Right lobe of liver (tissue), 6 donors: ENCODE results near the gene RHEB. TPM values are rescaled to one million over a fixed set of nuclear protein-coding genes. Genes with fewer than 3 reads are reported as not detected.

Source experiments
- ATAC-seq, 4 donors: fragments of 200-7000 bp; cut with Tn5 transposase; one replicate each; pipeline ENCODE4 v1.9.1; 2020; ENCODE audit warnings: mild to moderate bottlenecking in 4 of 4, moderate library complexity in 4 of 4
- DNase-seq, 3 donors: peaks; one replicate each; pipeline ENCODE4 v3.0.0-alpha.2; 2020
- H3K27ac ChIP-seq, 3 donors: fragments of 200-600 bp; one replicate each; pipeline ENCODE4 v1.8.0; 2022
- H3K27me3 ChIP-seq, 2 donors: fragments of 200-600 bp; one replicate each; pipeline ENCODE4 v1.8.0; 2022
- H3K36me3 ChIP-seq, 4 donors: fragments of 200-600 bp; sonication (generic) in 1 of 4; one replicate each; pipeline versions ENCODE4 v1.5.1 to v1.8.0; 2017 to 2022; ENCODE audit warnings: control low read depth in 1 of 4
- H3K4me1 ChIP-seq, 4 donors: fragments of 200-600 bp; sonication (generic) in 1 of 4; one replicate each; pipeline versions ENCODE4 v1.5.1 to v1.8.0; 2017 to 2022; ENCODE audit warnings: control low read depth in 1 of 4
- H3K4me3 ChIP-seq, 3 donors: fragments of 200-600 bp; one replicate each; pipeline ENCODE4 v1.8.0; 2022
- H3K9me3 ChIP-seq, 4 donors: fragments of 200-600 bp; sonication (generic) in 1 of 4; one replicate each; pipeline versions ENCODE4 v1.5.1 to v1.8.0; 2017 to 2022; ENCODE audit warnings: control low read depth in 1 of 4
- POLR2A ChIP-seq: fragments of 450-650 bp; IDR thresholded peaks from one replicate; pipeline ENCODE4 v1.6.1; 2017; ENCODE audit warnings: antibody characterized with exemption, mild to moderate bottlenecking
- WGBS: methylation state at CpG from one replicate; pipeline ENCODE4 v1.1.6; 2018; ENCODE audit warnings: low coverage, low lambda C conversion rate; ENCODE audit not compliant: insufficient coverage; ENCODE audit errors: missing lambda C conversion rate; 5-methylcytosine and 5-hydroxymethylcytosine counted together
- intact Hi-C, 2 donors: fragments of 100-400 bp; cut with DNase I; formaldehyde crosslinking; loops; one replicate each; pipeline versions ENCODE4 v1.11.2 to v1.14.1; 2022
- total RNA-seq, 6 experiments: library from RNA; depleted of rRNA in 2 of 6; stranded (reverse); fragments of >200 nt in 2 of 6; fragmentation: NEBNext Ultra II Directional in 3 of 6; extraction: Animal tissue kit (Norgen Biotek cat#: 25700) in 3 of 6; gene quantifications; one replicate each; pipeline versions ENCODE4 v1.1.0 to v1.2.4, GENCODE V29; 2016 to 2023
- TF ChIP-seq, protein P1 (sequence below), 4 donors: fragments of 200-600 bp in 3 of 4; fragments of 450-650 bp in 1 of 4; IDR thresholded peaks; one replicate each; pipeline versions ENCODE4 v1.5.1 to v1.8.0; 2016 to 2022; ENCODE audit warnings: antibody characterized with exemption in 4 of 4, mild to moderate bottlenecking in 2 of 4
- donor health status: DM: no; HTN: yes; CAD: no.
- donor health status: DM: no; HTN: no; CAD: no.
- donor health status: DM: no; HTN: no; CAD: no.
- donor health status: DM: no; HTN: yes; CAD: no.
- donor health status: DM: no; HTN: yes; CAD: no.

The RHEB gene
- total RNA-seq, 6 experiments from 2014 or later, result 33.4 to 55.3 (median 49.7) TPM

- DNase-seq (no peak), ATAC-seq (no peak)
- Histone ChIP-seq H3K9me3 (no peaks in the 10 kb centered on the region), H3K4me1 (peaks cover 0 to 6% (median 0%) of the 10 kb centered on the region in 4 donors), H3K36me3 (no peaks in the 10 kb centered on the region), H3K27me3 (no peaks in the 10 kb centered on the region), H3K27ac (no peak overlapping the region), H3K4me3 (no peak overlapping the region)
- WGBS, result 79% methylated on average over 5 of the region's 5 CpGs
- intact Hi-C loops, result no loop called here
- TF ChIP-seq POLR2A, result no peak
- TF ChIP-seq, protein P1, sequence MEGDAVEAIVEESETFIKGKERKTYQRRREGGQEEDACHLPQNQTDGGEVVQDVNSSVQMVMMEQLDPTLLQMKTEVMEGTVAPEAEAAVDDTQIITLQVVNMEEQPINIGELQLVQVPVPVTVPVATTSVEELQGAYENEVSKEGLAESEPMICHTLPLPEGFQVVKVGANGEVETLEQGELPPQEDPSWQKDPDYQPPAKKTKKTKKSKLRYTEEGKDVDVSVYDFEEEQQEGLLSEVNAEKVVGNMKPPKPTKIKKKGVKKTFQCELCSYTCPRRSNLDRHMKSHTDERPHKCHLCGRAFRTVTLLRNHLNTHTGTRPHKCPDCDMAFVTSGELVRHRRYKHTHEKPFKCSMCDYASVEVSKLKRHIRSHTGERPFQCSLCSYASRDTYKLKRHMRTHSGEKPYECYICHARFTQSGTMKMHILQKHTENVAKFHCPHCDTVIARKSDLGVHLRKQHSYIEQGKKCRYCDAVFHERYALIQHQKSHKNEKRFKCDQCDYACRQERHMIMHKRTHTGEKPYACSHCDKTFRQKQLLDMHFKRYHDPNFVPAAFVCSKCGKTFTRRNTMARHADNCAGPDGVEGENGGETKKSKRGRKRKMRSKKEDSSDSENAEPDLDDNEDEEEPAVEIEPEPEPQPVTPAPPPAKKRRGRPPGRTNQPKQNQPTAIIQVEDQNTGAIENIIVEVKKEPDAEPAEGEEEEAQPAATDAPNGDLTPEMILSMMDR (IDR thresholded peaks at IDR 0.05), result no peak
These were observed 9.9 kb downstream of the RHEB start for GRCh38 chr7:151509670-151510333.

DNA sequence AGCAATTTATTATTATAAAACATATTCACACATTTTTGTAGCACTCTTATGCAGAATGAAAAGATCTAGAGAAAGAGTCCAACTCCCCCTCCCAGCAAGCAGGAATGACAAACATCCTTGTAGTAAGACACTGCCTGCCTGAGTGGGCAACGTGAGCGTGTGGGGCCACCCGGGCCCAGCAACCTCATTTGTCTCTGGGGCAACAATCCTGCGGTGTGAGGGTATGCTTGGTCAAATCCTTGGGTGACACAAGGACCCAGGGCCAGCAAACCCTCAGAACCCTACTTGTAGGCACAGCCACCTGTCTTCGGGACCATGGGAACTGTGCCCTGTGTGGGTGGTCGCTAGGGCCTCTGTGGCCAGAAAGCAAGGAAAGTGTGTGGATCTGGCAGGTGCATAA is 10.7 kb downstream of the RHEB start:
- no peak for ATAC-seq
- 87% methylated on average over 6 of the region's 6 CpGs for WGBS
- H3K4me1 ChIP-seq, result peaks cover 0 to 14% (median 0%) of the 10 kb centered on the region in 4 donors

GRCh38 chr7:151507806-151508205 is 11.9 kb downstream of the RHEB start:
- H3K27ac ChIP-seq, result no peak overlapping the region
- ATAC-seq (no peak), DNase-seq (no peak)
- 68% methylated on average over 2 of the region's 2 CpGs for WGBS
- intact Hi-C loops, result no loop called here
- H3K4me1 ChIP-seq, result peaks cover 0 to 20% (median 3%) of the 10 kb centered on the region in 4 donors
- no peaks in the 10 kb centered on the region for H3K36me3 ChIP-seq
- H3K9me3 ChIP-seq, result no peaks in the 10 kb centered on the region
- no peak for TF ChIP-seq POLR2A
- TF ChIP-seq, protein P1 (IDR thresholded peaks at IDR 0.05), result no peak
- H3K27me3 ChIP-seq, result no peaks in the 10 kb centered on the region
- no peak overlapping the region for H3K4me3 ChIP-seq

More for the DNA sequence above, 10.7 kb downstream of the RHEB start:
- Histone ChIP-seq H3K36me3 (no peaks in the 10 kb centered on the region), H3K27ac (no peak overlapping the region), H3K27me3 (no peaks in the 10 kb centered on the region), H3K4me3 (no peak overlapping the region), H3K9me3 (no peaks in the 10 kb centered on the region)
- no peak for DNase-seq
- TF ChIP-seq POLR2A, result no peak
- TF ChIP-seq, protein P1 (IDR thresholded peaks at IDR 0.05), result no peak
- intact Hi-C loops, result no loop called here

DNA sequence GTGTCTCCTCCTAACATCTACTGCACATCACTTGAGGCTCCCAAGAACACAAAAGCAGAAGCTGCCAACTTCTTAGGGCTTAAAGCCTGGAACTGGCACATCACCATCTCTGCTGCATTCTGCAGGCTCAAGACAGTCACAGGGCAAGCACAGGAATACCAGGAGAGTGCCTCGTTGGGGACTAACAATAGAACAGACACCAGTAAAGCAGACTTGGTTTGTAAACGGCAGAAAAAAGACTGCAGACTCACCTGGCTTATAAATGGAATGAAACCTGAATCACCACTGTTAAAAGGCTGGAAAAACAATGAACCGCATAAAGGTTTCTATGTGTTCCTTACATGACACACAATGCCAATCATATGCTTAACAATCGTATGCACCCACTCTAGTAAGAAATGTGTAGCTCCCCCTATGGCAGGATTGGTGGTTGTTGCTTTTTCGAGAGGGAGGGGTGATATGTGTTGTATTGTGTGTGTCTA is 12.8 kb downstream of the RHEB start:
- 68% methylated on average over 5 of the region's 5 CpGs for WGBS
- intact Hi-C loops, result no loop called here
- no peak for TF ChIP-seq POLR2A
- TF ChIP-seq, protein P1 (IDR thresholded peaks at IDR 0.05), result no peak
- no peak for ATAC-seq
- H3K27ac ChIP-seq, result no peak overlapping the region
- peaks cover 0 to 20% (median 3%) of the 10 kb centered on the region in 4 donors for H3K4me1 ChIP-seq
- H3K4me3 ChIP-seq, result no peak overlapping the region
- H3K9me3 ChIP-seq, result no peaks in the 10 kb centered on the region
- no peaks in the 10 kb centered on the region for H3K36me3 ChIP-seq
- H3K27me3 ChIP-seq, result no peaks in the 10 kb centered on the region
- no peak for DNase-seq
